Activated naive CD4-positive, alpha-beta T cell treated with anti-CD3 and anti-CD28 coated beads, Interleukin-2, amount 50 U/mL, for 16 hours (primary cell): ENCODE measurements around the gene IRF3.

ENCODE experiments used
- DNase-seq: peaks from one replicate; pipeline ENCODE4 v3.0.0-alpha.2; 2020

IRF3 gene

DNA sequence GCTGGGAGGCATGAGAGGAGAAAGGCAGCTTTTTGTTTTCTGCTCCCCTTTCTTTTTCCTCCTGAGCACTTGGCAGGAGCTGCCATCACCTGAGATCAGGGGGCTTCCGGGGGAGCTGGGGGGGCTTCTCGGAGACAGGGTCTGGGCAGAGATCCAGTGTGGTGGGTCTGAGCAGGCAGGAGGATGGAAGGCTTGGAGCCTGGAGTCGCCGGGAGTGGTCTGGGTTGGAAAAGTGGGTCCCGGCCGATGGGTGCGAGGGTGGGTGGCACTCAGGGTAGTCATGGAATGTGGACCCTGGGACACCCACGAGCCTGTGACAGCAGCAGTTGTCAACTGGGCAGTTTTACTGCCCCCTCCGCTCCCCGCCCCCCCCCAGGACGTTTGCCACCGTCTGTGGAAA lies 21.5 kb upstream of the IRF3 start:
- no peak for DNase-seq

DNA sequence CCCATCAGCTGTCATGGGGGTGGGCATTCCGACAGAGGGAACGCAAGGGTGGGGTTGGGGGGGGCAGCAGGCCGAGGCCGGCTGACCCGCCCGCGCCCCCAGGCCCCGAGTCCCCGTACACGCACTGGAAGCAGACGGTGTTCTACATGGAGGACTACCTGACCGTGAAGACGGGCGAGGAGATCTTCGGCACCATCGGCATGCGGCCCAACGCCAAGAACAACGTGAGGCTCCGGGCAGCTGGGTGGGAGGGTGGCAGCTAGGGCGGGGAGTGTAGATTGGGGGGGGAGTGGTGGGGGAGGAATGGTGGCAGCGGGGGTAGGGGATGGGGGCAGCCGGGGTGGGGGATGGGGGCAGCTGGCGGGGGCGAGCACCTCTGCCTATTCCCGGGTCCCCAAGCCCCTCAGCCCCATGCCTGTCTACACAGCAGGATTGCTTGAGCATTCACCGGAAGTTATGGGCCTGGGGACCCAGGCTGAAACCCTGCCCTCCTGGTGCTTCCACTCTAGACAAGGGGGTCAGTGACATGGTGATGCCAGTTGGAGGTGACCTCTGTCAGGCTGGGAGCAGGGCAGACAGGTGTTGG lies 20.9 kb upstream of the IRF3 start:
- DNase-seq, result no peak

DNA sequence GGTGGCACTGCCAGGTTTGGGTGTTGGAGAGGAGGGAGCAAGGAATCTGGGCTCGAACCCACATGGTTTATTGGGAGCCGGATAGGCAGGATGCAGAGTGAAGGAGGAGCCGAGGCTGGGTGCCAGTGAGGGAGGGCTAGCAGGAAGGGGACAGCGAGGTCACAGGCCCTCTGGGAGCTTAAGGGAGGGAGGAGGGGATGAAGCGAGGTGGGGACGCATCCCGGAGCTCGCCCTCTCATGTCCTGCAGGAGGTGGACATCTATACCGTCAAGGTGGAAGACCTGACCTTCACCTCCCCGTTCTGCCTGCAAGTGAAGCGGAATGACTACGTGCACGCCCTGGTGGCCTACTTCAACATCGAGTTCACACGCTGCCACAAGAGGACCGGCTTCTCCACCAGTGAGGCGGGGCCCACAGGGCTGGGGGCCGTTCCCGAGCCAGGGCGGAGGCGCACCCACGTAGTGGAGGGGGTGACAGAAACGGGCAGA lies 20.2 kb upstream of the IRF3 start:
- no peak for DNase-seq

- no peak for DNase-seq
Measured at GRCh38 chr19:49684983-49685553, 19.4 kb upstream of the IRF3 start.

DNA sequence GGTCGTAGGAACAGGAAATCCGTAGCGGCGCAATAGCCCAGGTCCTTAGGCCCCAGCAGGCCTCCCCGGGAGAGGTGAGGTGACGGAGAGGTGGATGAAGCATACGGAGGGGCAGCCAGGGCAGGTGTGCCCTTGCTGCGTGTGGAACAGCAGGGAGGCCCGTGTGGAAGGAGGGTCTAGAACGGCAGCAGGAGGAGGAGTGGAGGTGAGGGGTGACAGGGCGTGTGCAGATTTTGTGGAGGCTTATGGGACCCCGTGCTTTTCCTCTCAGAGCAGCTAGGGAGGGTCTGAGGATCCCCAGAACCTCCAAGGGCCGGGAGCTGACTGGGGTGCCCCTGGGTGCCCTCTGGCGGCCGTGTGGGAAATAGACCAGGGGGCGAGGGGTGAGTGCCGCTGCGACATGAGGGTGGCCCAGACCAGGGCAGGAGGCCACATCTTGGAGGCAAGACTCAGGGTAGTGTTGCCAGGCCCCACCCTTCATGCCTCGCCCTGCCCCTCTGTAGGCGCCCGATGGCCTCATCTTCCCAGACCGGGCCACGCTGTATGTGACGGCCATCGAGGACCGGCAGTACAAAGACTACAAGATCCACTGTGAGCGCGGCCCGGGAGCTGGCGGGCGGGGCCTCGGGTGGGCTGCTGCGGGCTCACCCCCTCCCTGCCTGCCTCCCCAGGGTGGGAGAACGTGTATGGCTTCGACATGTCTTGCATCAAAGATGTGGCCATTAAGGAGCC lies 18.8 kb upstream of the IRF3 start:
- no peak for DNase-seq

GRCh38 chr19:49683814-49684250 lies 18.2 kb upstream of the IRF3 start:
- DNase-seq, result no peak

DNA sequence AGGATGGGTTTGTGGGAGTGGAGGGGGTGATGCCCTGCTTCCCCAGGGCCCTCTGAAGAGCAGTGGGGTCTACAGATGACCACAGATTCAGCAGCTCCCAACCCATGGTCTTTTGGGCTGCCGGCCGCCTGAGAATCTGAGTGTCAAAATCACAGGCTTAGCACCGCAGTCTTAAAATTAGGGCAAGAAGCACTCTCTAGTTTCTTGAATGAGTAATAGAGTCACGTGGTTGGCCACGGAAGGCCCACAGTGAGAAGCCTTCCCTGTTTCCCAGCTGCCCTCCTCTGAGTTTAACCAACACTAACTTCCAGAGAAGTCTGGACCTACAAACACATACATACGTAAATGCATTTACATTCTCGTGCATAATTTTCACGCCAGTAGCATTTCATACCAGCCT lies 16.6 kb upstream of the IRF3 start:
- DNase-seq, result no peak

DNA sequence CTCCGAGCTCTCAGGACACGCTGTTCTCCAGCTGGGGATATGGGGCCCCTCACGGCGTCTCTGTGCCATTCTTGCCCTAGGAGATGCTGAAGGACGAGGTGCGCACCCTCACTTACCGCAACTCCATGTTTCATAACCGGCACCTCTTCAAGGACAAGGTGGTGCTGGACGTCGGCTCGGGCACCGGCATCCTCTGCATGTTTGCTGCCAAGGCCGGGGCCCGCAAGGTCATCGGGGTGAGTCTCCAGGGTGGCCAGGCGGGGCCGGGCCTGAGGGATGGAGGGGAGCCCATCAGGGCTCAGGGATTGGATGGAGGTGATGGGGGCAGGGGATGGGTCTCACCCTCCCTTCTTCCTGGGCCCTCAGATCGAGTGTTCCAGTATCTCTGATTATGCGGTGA lies 16.2 kb upstream of the IRF3 start:
- no peak for DNase-seq

- DNase-seq, result peak; percentile 95
Measured at GRCh38 chr19:49680421-49681351, 15.0 kb upstream of the IRF3 start.

DNA sequence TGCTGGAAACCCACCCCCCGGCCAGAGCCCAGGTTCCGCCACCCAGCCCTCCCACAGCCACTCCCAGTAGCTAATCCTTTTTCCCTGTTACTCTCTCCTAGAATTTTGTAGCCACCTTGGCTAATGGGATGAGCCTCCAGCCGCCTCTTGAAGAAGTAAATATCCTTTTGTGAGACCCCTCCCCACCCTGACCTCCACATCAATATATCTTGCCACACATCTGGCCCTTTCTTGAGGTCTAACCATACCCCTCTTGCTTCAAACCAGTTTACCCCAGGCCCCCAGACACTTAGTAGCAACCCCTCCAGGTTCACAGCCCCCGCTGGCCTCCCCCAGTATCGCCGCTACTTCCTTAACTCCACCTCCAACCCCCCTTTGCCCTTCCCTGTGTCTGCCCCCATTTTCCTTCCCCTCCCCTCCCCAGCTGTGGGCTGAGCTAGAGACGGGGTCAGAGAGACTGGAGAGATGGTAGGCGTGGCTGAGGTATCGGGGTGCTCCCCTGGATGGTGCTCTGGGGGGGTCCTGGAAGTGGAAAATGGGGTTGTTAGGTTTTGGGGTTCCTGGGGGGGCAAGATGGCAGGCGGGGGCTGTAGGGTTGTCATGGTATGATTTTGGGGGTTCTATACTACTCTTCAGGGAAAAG lies 14.2 kb upstream of the IRF3 start:
- no peak for DNase-seq

DNA sequence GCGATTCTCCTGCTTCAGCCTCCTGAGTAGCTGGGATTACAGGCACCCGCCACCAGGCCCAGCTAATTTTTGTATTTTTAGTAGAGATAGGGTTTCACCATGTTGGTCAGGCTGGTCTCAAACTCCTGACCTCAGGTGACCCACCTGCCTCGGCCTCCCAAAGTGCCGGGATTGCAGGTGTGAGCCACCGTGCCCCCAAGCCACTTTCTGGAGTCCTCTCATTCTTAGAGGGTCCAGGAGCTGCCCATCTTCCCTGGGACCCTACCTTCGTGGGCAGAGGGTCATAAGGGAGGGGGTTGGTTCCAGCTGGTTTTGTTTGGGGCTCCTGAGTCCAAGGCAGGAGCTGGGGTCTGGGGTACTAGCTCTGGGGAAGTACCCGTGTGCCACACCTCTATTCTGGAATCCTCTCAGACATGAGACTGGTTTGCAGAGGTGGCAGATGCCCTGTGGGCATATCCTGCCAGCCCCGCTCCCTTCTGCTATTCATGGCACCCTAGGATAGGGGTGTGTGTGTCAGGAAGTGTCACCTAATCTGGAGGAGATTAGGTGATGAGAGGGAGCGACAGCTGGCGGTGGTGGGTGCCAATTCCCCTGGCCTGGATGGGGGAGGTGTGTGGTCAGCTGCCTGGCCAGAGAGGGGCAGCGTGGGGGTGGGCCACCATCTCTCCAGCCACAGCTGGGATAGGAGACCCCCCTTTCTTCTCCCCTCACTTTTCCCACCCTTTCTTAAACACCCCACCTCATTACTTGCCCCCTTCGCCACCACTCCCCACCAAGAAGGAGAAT lies 13.5 kb upstream of the IRF3 start:
- no peak for DNase-seq

DNA sequence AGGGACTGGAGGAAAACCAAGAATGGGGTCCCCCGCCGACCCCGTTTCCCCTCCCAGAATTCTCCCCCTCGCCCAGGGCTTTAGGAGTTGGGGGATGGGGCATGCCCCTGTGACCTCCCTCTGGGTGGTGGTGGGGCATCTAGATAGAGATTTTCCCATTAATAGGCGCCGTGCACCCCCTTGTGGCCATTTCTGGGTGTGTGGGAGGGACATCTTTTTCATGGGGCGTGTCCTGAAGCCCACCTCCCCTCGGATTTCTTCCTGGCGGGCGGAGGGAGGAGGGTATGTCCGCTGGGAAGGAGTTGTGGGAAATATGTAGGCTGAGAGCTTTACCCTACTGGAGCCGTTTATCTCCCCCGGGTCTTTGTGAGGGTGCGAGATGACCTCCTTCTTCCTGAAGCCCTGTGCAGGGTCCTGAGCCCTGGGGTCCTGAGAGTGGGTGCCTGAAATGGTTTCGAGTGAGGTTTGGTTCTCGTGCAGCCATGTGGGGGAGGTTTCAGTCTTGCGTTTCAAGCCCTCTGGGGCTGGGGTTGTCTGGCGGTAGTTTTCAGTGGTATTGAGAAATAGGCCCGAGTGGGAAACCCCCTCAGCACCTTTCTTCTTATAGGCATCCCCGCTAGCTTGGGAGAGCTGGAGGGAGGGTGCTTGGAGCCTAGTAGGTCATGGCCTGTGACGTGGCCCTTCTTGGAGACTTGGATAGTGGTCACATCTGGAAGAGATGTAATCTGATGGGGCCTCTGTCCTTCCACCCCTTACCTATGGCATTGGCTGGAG lies 12.4 kb upstream of the IRF3 start:
- DNase-seq, result peak; percentile 85

DNA sequence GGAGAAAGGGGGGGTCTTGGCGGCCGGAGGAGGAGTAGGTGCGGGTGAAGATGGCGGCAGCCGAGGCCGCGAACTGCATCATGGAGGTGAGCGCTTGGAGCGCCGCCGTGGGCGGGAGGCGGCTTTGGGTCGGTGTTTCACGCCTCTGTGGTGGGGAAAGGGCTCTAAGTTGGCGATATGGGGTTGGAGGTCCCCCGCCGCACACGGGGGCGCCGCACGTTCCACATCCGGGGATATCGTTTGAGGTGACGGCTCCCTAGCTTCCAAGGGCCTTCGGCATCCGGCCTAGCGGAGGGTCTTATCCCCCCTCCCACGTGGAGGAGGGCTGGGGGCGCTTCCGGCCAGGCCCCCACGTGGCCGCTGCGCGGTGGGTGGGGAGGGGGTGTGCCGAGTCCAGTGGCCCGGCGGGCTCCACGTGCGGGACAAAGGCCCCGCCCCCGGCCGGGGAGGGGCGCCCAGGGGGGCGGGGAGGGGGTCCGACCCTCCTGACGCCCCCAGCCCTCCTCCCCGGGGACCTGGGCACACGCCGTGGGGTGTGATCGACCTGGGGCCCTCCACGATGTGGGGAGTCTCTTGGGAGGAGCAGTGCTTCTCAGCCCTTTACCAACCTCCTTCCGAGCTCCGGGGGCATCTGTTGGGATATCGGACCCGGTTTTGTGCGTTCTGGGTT lies 11.7 kb upstream of the IRF3 start, which contains the start of gene PRMT1:
TSS of gene PRMT1 (plus strand) at position 41 of the 670 bp plus-strand sequence. CDS start at position 51, 10 bp downstream.
- peak; percentile 63 for DNase-seq

DNA sequence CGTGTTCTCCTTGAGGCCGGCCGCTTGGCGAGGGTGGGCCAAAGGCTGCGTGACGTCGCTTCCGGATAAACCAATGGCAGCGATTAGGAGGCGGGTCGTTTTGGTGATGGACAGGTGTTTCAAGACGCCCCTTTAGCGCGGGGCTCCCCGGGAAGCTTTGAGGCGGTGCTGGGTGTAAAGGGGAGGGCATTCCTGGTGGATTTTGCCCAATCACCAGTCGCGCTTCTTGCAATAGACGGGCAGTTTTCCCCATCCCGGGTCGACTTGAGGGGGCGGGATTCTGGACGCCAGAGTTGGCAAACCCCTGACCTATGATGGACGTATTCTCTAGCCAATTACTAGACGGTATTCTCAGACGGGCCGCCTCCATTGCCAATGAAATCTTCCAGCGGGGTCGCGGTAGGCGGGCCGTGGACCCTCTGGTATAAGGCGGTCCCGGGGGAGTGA lies 11.2 kb upstream of the IRF3 start:
- peak; percentile 98 for DNase-seq

DNA sequence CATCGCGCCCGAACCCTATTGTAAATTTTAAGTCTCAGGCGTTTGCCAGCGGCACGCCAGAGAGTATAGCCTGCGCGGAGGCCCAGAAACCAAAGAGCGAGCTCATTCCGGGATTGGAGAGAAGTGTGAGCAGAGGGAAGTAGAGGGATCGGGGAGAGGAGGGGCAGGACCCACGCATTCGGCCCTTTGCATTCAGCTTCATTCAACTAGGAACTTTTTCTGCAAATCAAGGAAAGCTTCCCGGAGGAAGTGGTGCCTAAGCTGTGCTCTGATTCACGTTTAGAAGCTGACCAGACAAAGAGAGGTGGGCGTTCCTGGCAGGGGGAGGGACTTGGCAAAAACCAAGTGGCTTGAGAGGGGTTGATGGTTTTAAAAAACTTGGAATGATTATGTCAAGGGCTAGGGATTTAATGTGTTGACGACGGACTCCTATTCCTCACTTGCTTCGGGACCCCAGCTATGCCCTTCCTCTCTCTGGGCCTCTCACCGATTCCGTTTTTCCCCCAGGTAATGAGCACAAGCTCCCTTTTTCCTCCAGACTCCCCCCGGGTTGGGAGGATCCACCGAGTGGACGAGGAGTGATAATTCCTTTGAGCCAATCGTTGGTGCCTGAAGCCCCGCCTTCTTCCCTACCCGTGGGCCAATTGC lies 10.6 kb upstream of the IRF3 start:
- no peak for DNase-seq

DNA sequence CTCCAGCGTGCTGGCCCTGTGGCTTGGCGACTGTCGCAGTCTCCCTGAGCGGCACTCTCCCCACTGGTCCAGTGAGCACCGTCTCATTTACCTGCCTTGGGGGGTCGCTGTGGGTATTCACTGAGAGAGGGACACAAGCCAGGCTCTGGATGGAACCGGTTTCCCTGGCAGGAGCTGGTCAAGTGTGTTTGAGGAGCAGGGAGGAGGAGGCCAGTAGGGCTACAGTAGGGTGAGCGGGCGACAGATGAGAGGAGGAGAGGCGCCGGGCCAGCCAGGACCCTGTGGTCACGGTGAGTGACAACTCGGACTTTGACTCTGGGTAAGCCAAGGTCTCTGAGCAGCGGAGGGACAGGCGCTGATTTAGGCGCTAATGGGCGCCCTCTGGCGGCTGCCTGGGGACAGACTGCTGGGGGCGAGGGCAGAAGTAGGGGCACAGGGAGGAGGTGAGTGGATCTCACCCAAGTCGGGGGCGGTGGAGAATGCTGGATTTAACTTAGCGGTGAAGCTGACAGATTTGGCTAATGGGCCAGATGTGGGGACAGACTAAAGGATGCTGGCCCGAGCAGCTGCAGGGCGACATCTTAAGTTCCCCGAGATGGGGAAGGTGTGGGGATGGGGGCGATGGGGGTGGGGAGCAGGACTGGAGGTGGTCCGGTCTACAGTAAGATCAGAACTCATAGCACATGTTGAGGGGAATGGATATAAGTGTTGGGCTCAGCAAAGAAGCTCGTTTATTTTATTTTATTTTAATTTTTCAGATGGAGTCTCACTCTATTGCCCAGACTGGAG lies 6.7 kb upstream of the IRF3 start:
- peak; percentile 79 for DNase-seq

DNA sequence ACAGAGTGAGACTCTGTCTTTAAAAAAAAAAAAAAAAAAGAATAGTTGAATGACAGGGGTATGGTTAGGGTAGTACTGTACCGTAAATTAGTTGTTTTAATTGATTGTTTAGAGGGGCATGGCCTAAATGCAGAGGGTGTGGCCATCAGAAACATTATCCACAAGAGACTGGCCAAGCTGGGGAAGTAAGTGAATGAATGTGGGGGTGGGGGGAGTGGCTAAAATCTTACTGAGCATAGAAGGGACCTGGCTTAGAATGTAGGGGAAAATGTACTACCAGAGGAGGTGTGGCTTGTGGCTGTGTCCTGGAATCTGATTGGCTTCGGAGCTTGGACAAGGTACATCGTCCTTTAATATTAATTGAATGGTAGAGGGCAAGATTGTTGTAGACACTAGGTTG lies 3.9 kb upstream of the IRF3 start:
- DNase-seq, result no peak

DNA sequence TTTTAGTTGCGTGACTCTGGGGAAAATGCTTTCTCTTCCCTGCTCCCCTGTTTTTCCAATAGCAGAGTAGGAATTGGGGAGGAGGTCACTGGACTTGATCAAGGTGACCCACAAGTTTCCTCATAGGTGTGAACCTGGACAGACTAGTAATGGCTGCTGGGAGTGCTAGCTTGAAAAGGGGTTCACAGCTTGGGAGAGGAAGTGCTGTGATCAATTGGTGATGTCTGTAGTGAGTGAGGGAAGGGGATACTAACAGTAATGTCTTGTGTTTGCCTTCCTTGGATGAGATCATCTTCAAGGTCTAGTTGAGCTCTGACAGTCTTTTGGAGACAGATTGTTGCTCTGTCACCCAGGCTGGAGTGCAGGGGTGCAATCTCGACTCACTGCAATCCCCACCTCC lies 1.8 kb upstream of the IRF3 start:
- no peak for DNase-seq

GRCh38 chr19:49666120-49666444 lies 425 bp upstream of the IRF3 start:
- DNase-seq, result no peak
